Astrocyte (in vitro differentiated cells and primary cell): Measurements from ENCODE around the gene RPS6KL1. TPM values are rescaled to one million over a fixed set of nuclear protein-coding genes. Genes with fewer than 3 reads are reported as not detected.

Experiments
- DNase-seq: peaks from one replicate; pipeline ENCODE4 v3.0.0-alpha.2; 2010; ENCODE audit warnings: low read depth
- FAIRE-seq: peaks from 2 replicates; lab custom pipeline; 2011; peaks lifted over from hg19 to GRCh38; lab: Jason Lieb, UNC
- H2AFZ ChIP-seq: 2 replicates; pipeline ENCODE4 v1.6.0; 2012; ENCODE audit warnings: low read depth, low read length, inconsistent platforms
- H3K27ac ChIP-seq: 2 replicates; pipeline ENCODE4 v1.5.1; 2011; ENCODE audit warnings: low read depth, low read length, inconsistent platforms
- H3K27me3 ChIP-seq: 2 replicates; pipeline ENCODE4 v1.6.0; 2011; ENCODE audit warnings: low read length, inconsistent platforms; ENCODE audit not compliant: insufficient read depth
- H3K36me3 ChIP-seq: 2 replicates; pipeline ENCODE4 v1.5.1; 2011; ENCODE audit warnings: low read length, inconsistent platforms; ENCODE audit not compliant: insufficient read depth
- H3K4me1 ChIP-seq: 2 replicates; pipeline ENCODE4 v1.5.1; 2011; ENCODE audit warnings: low read length, inconsistent platforms; ENCODE audit not compliant: insufficient read depth
- H3K4me2 ChIP-seq: 2 replicates; pipeline ENCODE4 v1.6.0; 2012; ENCODE audit warnings: low read length, inconsistent platforms
- H3K4me3 ChIP-seq: 2 replicates; pipeline ENCODE4 v1.5.1; 2011; ENCODE audit warnings: low read depth, mild to moderate bottlenecking, low read length, inconsistent platforms; ENCODE audit not compliant: insufficient read depth
- H3K79me2 ChIP-seq: 2 replicates; pipeline ENCODE4 v1.6.0; 2012; ENCODE audit warnings: mild to moderate bottlenecking, low read length, inconsistent platforms; ENCODE audit not compliant: insufficient read depth
- H3K9ac ChIP-seq: 2 replicates; pipeline ENCODE4 v1.6.0; 2012; ENCODE audit warnings: mild to moderate bottlenecking, low read length, inconsistent platforms
- H3K9me3 ChIP-seq: 2 replicates; pipeline ENCODE4 v1.5.1; 2012; ENCODE audit warnings: low read depth, mild to moderate bottlenecking, low read length, inconsistent platforms; ENCODE audit not compliant: insufficient read depth
- H4K20me1 ChIP-seq: 2 replicates; pipeline ENCODE4 v1.6.0; 2012; ENCODE audit warnings: low read length, inconsistent platforms; ENCODE audit not compliant: insufficient read depth
- H3K27ac Mint-ChIP-seq: one replicate; pipeline ENCODE4 v1.8.0; 2021; ENCODE audit warnings: mild to moderate bottlenecking, mixed read lengths; ENCODE audit not compliant: unreplicated experiment
- H3K27me3 Mint-ChIP-seq: one replicate; pipeline ENCODE4 v1.8.0; 2021; ENCODE audit warnings: low read depth, mixed read lengths; ENCODE audit not compliant: unreplicated experiment
- H3K36me3 Mint-ChIP-seq: one replicate; pipeline ENCODE4 v1.8.0; 2021; ENCODE audit warnings: low read depth, mixed read lengths; ENCODE audit not compliant: unreplicated experiment
- H3K4me1 Mint-ChIP-seq: one replicate; pipeline ENCODE4 v1.8.0; 2021; ENCODE audit warnings: low read depth, mixed read lengths; ENCODE audit not compliant: unreplicated experiment
- H3K4me3 Mint-ChIP-seq: one replicate; pipeline ENCODE4 v1.8.0; 2021; ENCODE audit warnings: mild to moderate bottlenecking, moderate library complexity, mixed read lengths; ENCODE audit not compliant: unreplicated experiment
- H3K9me3 Mint-ChIP-seq: one replicate; pipeline ENCODE4 v1.8.0; 2021; ENCODE audit warnings: mild to moderate bottlenecking, mixed read lengths; ENCODE audit not compliant: unreplicated experiment
- CTCF ChIP-seq: IDR thresholded peaks from 2 replicates; pipeline ENCODE4 v1.5.1; 2011; ENCODE audit warnings: low read depth, mild to moderate bottlenecking, inconsistent platforms, low read length, moderate library complexity; ENCODE audit not compliant: insufficient read depth
- EZH2 ChIP-seq: IDR thresholded peaks from 2 replicates; pipeline ENCODE4 v1.6.1; 2012; ENCODE audit warnings: mild to moderate bottlenecking, low read length, inconsistent platforms; ENCODE audit not compliant: insufficient read depth
- total RNA-seq: library from RNA; stranded (reverse); gene quantifications from 2 replicates; pipeline ENCODE4 v1.2.1, GENCODE V29; 2021

The RPS6KL1 gene
- total RNA-seq, 1 donor from 2014 or later: 1.7 TPM

- TF ChIP-seq EZH2 (no peak), CTCF (no peak)
- no peak overlapping the region for H3K27ac ChIP-seq
- H3K4me2 ChIP-seq: no peak overlapping the region
Observed at GRCh38 chr14:74949859-74950573, 27.0 kb upstream of the RPS6KL1 start.

GRCh38 chr14:74949191-74949601 lies 26.1 kb upstream of the RPS6KL1 start:
- Histone ChIP-seq H3K27me3 (no peaks in the 10 kb centered on the region), H3K4me2 (no peak overlapping the region), H3K27ac (no peak overlapping the region), H2AFZ (no peak overlapping the region), H3K9ac (no peak overlapping the region), H3K4me1 (peaks cover 5% of the 10 kb centered on the region), H3K36me3 (no peaks in the 10 kb centered on the region), H4K20me1 (no peaks in the 10 kb centered on the region), H3K4me3 (no peak overlapping the region), H3K9me3 (no peaks in the 10 kb centered on the region), H3K79me2 (peaks cover 6% of the 10 kb centered on the region)
- DNase-seq (no peak), FAIRE-seq (no peak)
- Mint-ChIP-seq H3K4me3 (no peak overlapping the region), H3K27ac (no peak overlapping the region), H3K27me3 (peaks cover 25% of the 10 kb centered on the region), H3K4me1 (peaks cover 8% of the 10 kb centered on the region), H3K36me3 (peaks cover 6% of the 10 kb centered on the region), H3K9me3 (no peaks in the 10 kb centered on the region)
- TF ChIP-seq EZH2: no peak
- no peak for TF ChIP-seq CTCF

More at GRCh38 chr14:74949859-74950573, 27.0 kb upstream of the RPS6KL1 start:
- Histone ChIP-seq H3K9ac (no peak overlapping the region), H3K4me3 (no peak overlapping the region), H2AFZ (no peak overlapping the region), H3K9me3 (no peaks in the 10 kb centered on the region), H3K27me3 (no peaks in the 10 kb centered on the region), H4K20me1 (no peaks in the 10 kb centered on the region), H3K79me2 (peaks cover 10% of the 10 kb centered on the region), H3K36me3 (no peaks in the 10 kb centered on the region), H3K4me1 (peaks cover 10% of the 10 kb centered on the region)
- H3K4me3 Mint-ChIP-seq: no peak overlapping the region
- no peaks in the 10 kb centered on the region for H3K9me3 Mint-ChIP-seq
- no peak for FAIRE-seq
- peaks cover 25% of the 10 kb centered on the region for H3K27me3 Mint-ChIP-seq
- no peak for DNase-seq
- H3K27ac Mint-ChIP-seq: peak overlapping the region; percentile 75
- H3K36me3 Mint-ChIP-seq: peaks cover 6% of the 10 kb centered on the region
- H3K4me1 Mint-ChIP-seq: peaks cover 8% of the 10 kb centered on the region
